ENCODE measurements around the gene TOGARAM2. TPM values are rescaled to one million over a fixed set of nuclear protein-coding genes. Genes with fewer than 3 reads are reported as not detected.

Gene TOGARAM2
- total and polyA plus RNA-seq, 2 of the 8 experiments (the other 6 are each of a cell fraction or from before 2014, with no cell fraction given): 0.42 to 1.4 TPM

- H3K27ac ChIP-seq (ENCODE audit: low read depth, low read length): no peak overlapping the region
- no peaks in the 10 kb centered on the region for H3K36me3 ChIP-seq (ENCODE audit: control insufficient read depth in 2 of 4, insufficient read depth in 4 of 4, low read length in 3 of 4)
- H2BK12ac ChIP-seq (ENCODE audit: low read depth, low read length): no peak overlapping the region
- H3K14ac ChIP-seq (ENCODE audit: insufficient read length): no peak overlapping the region
- H2BK5ac ChIP-seq (ENCODE audit: low read depth, low read length): no peak overlapping the region
- 91% methylated on average over 11 of the region's 11 CpGs; no CpG with 5 or more reads in 1 of the 2 experiments for WGBS, 2 experiments (ENCODE audit: extremely low coverage in 1 of 2, insufficient coverage in 1 of 2, insufficient read length in 1 of 2, insufficient replicate concordance in 2 of 2, low coverage in 1 of 2, low lambda C conversion rate in 2 of 2, missing lambda C conversion rate in 1 of 2)
- H3K23ac ChIP-seq (ENCODE audit: insufficient read length): no peak overlapping the region
- no peaks in the 10 kb centered on the region for H3K27me3 ChIP-seq (replicated peaks in 1 of 4; ENCODE audit: control insufficient read depth in 3 of 4, extremely low read depth in 1 of 4, insufficient read depth in 3 of 4, low read length in 3 of 4)
- H2BK120ac ChIP-seq (replicated peaks; ENCODE audit: low read depth, low read length): no peak overlapping the region
- no peak overlapping the region for H3K18ac ChIP-seq (ENCODE audit: extremely low read depth, low read length)
- H3K9me3 ChIP-seq (ENCODE audit: insufficient read depth in 2 of 2, low read depth in 1 of 2, low read length in 1 of 2): no peaks in the 10 kb centered on the region
- H3K4ac ChIP-seq (replicated peaks; ENCODE audit: insufficient read length, low read depth, low read length): no peak overlapping the region
- H2AFZ ChIP-seq (ENCODE audit: low read length): no peak overlapping the region
- H3K79me1 ChIP-seq (ENCODE audit: low read depth, low read length): no peaks in the 10 kb centered on the region
- H2BK20ac ChIP-seq (ENCODE audit: low read length): no peak overlapping the region
- H4K8ac ChIP-seq (ENCODE audit: extremely low read depth, insufficient read depth, low read length): no peak overlapping the region
- no peak overlapping the region for H3K9ac ChIP-seq (replicated peaks in 1 of 4; ENCODE audit: extremely low read depth in 1 of 4, low read depth in 3 of 4, low read length in 3 of 4)
- ChIA-PET POLR2A (ENCODE audit: partially characterized antibody) (no interaction called here), CTCF (ENCODE audit: partially characterized antibody) (interaction anchor here (1.1 kb wide), 1 partner anchor 20 kb away, joined by 4 read pairs; no protein-coding TSS in a partner anchor)
- no peak overlapping the region for H2BK15ac ChIP-seq (ENCODE audit: low read length)
- no peak overlapping the region for H3K4me2 ChIP-seq (ENCODE audit: insufficient read depth in 1 of 2, low read depth in 2 of 2, low read length in 2 of 2)
- H4K20me1 ChIP-seq (replicated peaks in 1 of 2; ENCODE audit: control insufficient read depth in 1 of 2, insufficient read depth in 2 of 2, low read length in 2 of 2): no peaks in the 10 kb centered on the region
- no peak overlapping the region for H4K5ac ChIP-seq (ENCODE audit: insufficient read length, low read depth, low read length)
- no peaks in the 10 kb centered on the region for H3K79me2 ChIP-seq (ENCODE audit: control insufficient read depth in 1 of 2, insufficient read depth in 2 of 2, low read length in 2 of 2)
- no peak overlapping the region for H3K56ac ChIP-seq (replicated peaks; ENCODE audit: insufficient read length, low read depth, low read length)
- DNase-seq (ENCODE audit: low read depth in 1 of 2, low spot score in 2 of 2): no peak
- no peak for FAIRE-seq
- H3K23me2 ChIP-seq (ENCODE audit: low read depth, low read length): no peaks in the 10 kb centered on the region
- H4K91ac ChIP-seq (replicated peaks; ENCODE audit: insufficient read length, low read length): no peak overlapping the region
- H3K4me3 ChIP-seq (ENCODE audit: extremely low read depth in 1 of 4, insufficient read depth in 2 of 4, low read depth in 3 of 4, low read length in 4 of 4): no peak overlapping the region
- peaks cover 0 to 2% (median 0%) of the 10 kb centered on the region in 4 experiments; a peak in 2 of 7 replicates for H3K4me1 ChIP-seq (replicated peaks in 1 of 4; ENCODE audit: control insufficient read depth in 3 of 4, insufficient read depth in 4 of 4, low read length in 3 of 4)
- no peak overlapping the region for H2AK5ac ChIP-seq (ENCODE audit: low read depth, low read length)
- TF ChIP-seq CHD1 (IDR thresholded peaks at IDR 0.05; ENCODE audit: low read depth, low read length) (no peak), TAF7 (optimal IDR thresholded peaks at IDR 0.05; ENCODE audit: borderline replicate concordance, low read depth, low read length) (no peak), CBX8 (IDR thresholded peaks at IDR 0.05; ENCODE audit: borderline replicate concordance, low read depth, low read length) (no peak), TEAD4 (IDR thresholded peaks at IDR 0.05; ENCODE audit: low read depth, low read length) (no peak), GTF2F1 (IDR thresholded peaks at IDR 0.05; ENCODE audit: borderline replicate concordance, low read depth, low read length) (no peak), SUZ12 (IDR thresholded peaks at IDR 0.05; ENCODE audit: low read length) (no peak), RFX5 (IDR thresholded peaks at IDR 0.05; ENCODE audit: borderline replicate concordance, low read depth, low read length) (no peak), SIRT6 (IDR thresholded peaks at IDR 0.05; ENCODE audit: low read length) (no peak), SP2 (IDR thresholded peaks at IDR 0.05; ENCODE audit: low read length) (no peak), BCL11A (IDR thresholded peaks at IDR 0.05; ENCODE audit: low read depth in 2 of 2, low read length in 2 of 2) (no peak), CBX5 (IDR thresholded peaks at IDR 0.05; ENCODE audit: low read depth, low read length) (no peak)
- TF ChIP-seq, protein P1, sequence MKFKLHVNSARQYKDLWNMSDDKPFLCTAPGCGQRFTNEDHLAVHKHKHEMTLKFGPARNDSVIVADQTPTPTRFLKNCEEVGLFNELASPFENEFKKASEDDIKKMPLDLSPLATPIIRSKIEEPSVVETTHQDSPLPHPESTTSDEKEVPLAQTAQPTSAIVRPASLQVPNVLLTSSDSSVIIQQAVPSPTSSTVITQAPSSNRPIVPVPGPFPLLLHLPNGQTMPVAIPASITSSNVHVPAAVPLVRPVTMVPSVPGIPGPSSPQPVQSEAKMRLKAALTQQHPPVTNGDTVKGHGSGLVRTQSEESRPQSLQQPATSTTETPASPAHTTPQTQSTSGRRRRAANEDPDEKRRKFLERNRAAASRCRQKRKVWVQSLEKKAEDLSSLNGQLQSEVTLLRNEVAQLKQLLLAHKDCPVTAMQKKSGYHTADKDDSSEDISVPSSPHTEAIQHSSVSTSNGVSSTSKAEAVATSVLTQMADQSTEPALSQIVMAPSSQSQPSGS (IDR thresholded peaks at IDR 0.05; ENCODE audit: low read length): no peak
Measured at GRCh38 chr2:28981620-28982376, 700 bp downstream of the TOGARAM2 start.

Data from H1 (cell line).